Left lung (tissue), 10 donors: ENCODE measurements around the gene DERL2. TPM values are rescaled to one million over a fixed set of nuclear protein-coding genes. Genes with fewer than 3 reads are reported as not detected.
"Not testable (repeated sequence)": the region's sequence is repeated elsewhere in the genome, so short reads cannot be mapped to it uniquely, and the experiment has no call there.

Experiments used
- ATAC-seq: fragments of 200-7000 bp; cut with Tn5 transposase; one replicate; pipeline ENCODE4 v1.9.1; 2020; ENCODE audit warnings: moderate library complexity
- DNase-seq, 4 donors: peaks; one replicate each; pipeline ENCODE4 v3.0.0-alpha.2; 2013 to 2020
- H3K27ac ChIP-seq, 2 donors: fragments of 200-600 bp; sonication (generic) in 1 of 2; one replicate each; pipeline versions ENCODE4 v1.5.0 to v1.8.0; 2020 to 2021
- H3K27me3 ChIP-seq, 2 donors: fragments of 200-600 bp; sonication (generic) in 1 of 2; one replicate each; pipeline versions ENCODE4 v1.5.0 to v1.8.0; 2020 to 2021
- H3K36me3 ChIP-seq, 2 donors: fragments of 200-600 bp; sonication (generic) in 1 of 2; one replicate each; pipeline versions ENCODE4 v1.5.0 to v1.8.0; 2020 to 2021
- H3K4me1 ChIP-seq, 2 donors: fragments of 200-600 bp; one replicate each; pipeline ENCODE4 v1.8.0; 2021
- H3K4me3 ChIP-seq, 2 donors: fragments of 200-600 bp; sonication (generic) in 1 of 2; one replicate each; pipeline versions ENCODE4 v1.5.0 to v1.8.0; 2020 to 2021; ENCODE audit warnings: mild to moderate bottlenecking in 1 of 2
- H3K9me3 ChIP-seq, 2 donors: fragments of 200-600 bp; sonication (generic) in 1 of 2; one replicate each; pipeline versions ENCODE4 v1.5.0 to v1.8.0; 2020 to 2021
- CTCF ChIP-seq, 2 donors: fragments of 200-600 bp; sonication (generic) in 1 of 2; IDR thresholded peaks; one replicate each; pipeline versions ENCODE4 v1.5.0 to v1.8.0; 2021; ENCODE audit warnings: antibody characterized with exemption in 2 of 2
- intact Hi-C, 2 donors: fragments of 100-400 bp; cut with DNase I; formaldehyde crosslinking; loops; one replicate each; pipeline versions ENCODE4 v1.11.2 to v1.14.2; 2022
- polyA plus RNA-seq, 6 donors: library from polyadenylated mRNA; unstranded; fragments of 120-200 nt; gene quantifications; one replicate each; pipeline ENCODE4 v1.2.1, GENCODE V29; 2013; ENCODE audit not compliant: insufficient read length in 6 of 6
- total RNA-seq, 2 donors: library from RNA; stranded (reverse); fragmentation: NEBNext Ultra II Directional; extraction: Animal tissue kit (Norgen Biotek cat#: 25700); gene quantifications; one replicate each; pipeline ENCODE4 v1.2.1, GENCODE V29; 2021
- donor health status: DM: no; HTN: yes; CAD: no.
- donor health status: DM: no; HTN: no; CAD: no.

Gene DERL2
- total and polyA plus RNA-seq, 8 donors: 59.8 to 79.1 (median 68.0) TPM

- ATAC-seq (no peak), DNase-seq (no peak)
- H3K27me3 ChIP-seq: no peaks in the 10 kb centered on the region
- no peak for TF ChIP-seq CTCF (IDR thresholded peaks at IDR 0.05)
- H3K36me3 ChIP-seq: peaks cover 0 to 99% of the 10 kb centered on the region in 2 donors
- H3K27ac ChIP-seq: no peak overlapping the region
- no peak overlapping the region for H3K4me3 ChIP-seq
- no peaks in the 10 kb centered on the region for H3K9me3 ChIP-seq
- intact Hi-C loops: no loop called here
- H3K4me1 ChIP-seq: peaks cover 0 to 21% of the 10 kb centered on the region in 2 donors
Observed at GRCh38 chr17:5431949-5432556, 53.9 kb downstream of the DERL2 start.

DNA sequence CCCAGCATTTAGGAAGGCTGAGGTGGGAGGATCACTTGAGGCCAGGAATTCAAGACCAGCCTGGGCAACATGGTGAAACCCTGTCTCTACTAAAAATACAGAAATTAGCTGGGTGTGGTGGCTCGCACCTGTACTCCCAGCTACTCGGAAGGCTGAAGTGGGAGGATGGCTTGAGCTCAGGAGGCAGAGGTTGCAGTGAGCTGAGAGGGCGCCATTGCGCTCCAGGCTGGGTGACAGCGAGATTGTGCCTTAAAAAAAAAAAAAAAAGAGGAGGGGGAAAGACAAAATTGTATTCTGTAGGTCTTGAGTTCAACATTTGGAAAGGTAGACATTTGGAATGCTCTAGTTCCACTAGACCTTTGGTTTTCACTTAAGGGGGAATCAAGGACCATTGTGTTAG, 54.7 kb downstream of the DERL2 start:
- DNase-seq, H3K27me3 ChIP-seq, H3K9me3 ChIP-seq, intact Hi-C loops, H3K4me3 ChIP-seq, ATAC-seq: not testable (repeated sequence)
- Histone ChIP-seq H3K4me1 (peaks cover 0 to 12% of the 10 kb centered on the region in 2 donors), H3K36me3 (peaks cover 0 to 99% of the 10 kb centered on the region in 2 donors), H3K27ac (peak overlapping the region in 1 of 2 donors; percentile 53)

DNA sequence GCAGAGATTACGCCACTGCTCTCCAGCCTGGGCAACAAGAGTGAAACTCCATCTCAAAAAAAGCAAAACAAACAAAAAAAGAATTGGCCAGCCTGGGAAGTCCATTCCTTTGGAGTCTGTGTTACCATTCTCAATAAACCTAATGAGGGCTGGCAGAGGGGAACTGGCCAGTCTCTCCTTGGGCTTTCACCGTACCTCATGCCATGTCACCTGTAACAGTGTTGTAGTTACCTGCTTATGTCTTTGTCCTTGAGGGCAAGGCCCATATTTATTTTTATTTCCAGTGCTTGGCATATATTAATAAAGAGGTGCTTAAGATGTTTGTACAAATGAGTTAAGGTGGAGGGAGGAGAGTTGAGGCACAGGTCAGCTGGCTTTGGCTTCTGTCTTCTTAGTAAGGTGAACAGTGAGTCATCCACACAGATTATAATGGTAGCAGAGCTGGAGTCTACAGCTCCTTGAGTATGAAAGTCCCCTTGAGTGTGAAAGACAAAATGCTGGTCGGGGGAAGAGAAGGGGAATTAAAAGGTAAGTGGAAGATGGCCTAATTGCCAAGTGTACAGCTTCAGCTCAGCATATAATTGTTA, 55.5 kb downstream of the DERL2 start:
- H3K27ac ChIP-seq: peak overlapping the region; percentile 41 to 53
- H3K4me3 ChIP-seq: no peak overlapping the region
- intact Hi-C loops: no loop called here
- H3K27me3 ChIP-seq: no peaks in the 10 kb centered on the region
- peaks cover 0 to 8% of the 10 kb centered on the region in 2 donors for H3K4me1 ChIP-seq
- peak; percentile 87 for ATAC-seq
- TF ChIP-seq CTCF (IDR thresholded peaks at IDR 0.05): no peak
- no peaks in the 10 kb centered on the region for H3K9me3 ChIP-seq
- H3K36me3 ChIP-seq: peaks cover 0 to 100% of the 10 kb centered on the region in 2 donors
- peak in 1 of 4 donors; percentile 45 for DNase-seq

DNA sequence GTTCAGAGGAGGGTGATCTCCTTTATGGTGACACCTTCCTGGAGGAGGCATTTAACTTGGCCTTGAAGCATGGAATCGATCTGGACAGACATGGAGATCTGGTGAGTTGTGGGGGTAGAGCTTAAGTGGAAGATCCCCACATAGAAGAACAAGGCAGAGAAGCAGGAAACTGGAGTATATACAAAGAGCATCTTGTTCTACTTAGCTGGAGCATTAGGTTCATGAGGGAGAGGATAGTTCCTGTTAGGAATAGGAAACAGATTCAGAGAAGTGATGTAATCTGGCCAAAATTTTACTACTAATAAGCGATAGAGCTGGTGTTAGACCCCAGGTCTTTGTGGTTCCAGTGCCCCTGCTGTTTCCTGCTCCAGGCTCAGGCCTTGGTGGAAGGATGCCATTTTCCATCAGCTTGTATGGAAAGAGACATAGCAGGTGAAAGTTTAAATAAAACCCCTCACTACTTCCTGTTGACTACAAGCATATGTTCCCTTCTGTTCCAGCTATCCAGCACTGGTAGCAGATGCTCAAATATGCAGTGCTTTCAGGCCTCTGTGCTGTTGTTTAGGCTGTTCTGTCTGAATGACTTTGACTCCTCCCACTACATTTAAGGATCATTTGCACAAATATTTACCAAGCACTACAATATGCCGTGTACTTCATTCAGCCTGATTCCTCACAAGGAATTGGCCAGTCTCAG, 56.6 kb downstream of the DERL2 start:
- peaks cover 0 to 8% of the 10 kb centered on the region in 2 donors for H3K4me1 ChIP-seq
- DNase-seq (no peak), ATAC-seq (peak; percentile 86)
- H3K36me3 ChIP-seq: peaks cover 0 to 100% of the 10 kb centered on the region in 2 donors
- intact Hi-C loops: no loop called here
- peak overlapping the region; percentile 41 to 49 for H3K27ac ChIP-seq
- TF ChIP-seq CTCF (IDR thresholded peaks at IDR 0.05): no peak
- no peaks in the 10 kb centered on the region for H3K9me3 ChIP-seq
- no peak overlapping the region for H3K4me3 ChIP-seq
- H3K27me3 ChIP-seq: no peaks in the 10 kb centered on the region

DNA sequence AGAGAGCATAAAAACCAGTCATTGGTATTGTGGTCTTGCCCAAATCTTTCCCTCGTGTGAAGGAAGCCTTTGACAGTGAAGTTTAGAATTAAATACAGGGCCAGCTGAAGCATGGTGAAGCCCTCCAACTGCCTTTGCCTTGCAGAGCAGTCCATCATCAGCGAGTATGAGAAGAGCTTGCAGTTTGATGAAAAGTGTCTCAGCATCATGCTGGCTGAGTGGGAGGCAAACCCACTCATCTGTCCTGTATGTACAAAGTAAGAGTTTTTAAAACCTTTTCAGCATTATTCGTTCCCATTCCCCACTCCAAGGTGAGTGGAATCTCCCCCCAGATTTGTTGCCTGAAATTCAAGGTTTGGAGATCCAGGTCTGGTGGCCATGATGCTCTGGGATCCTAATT, 60.2 kb downstream of the DERL2 start:
- ATAC-seq (no peak), DNase-seq (no peak)
- no peak overlapping the region for H3K4me3 ChIP-seq
- H3K36me3 ChIP-seq: peaks cover 0 to 94% of the 10 kb centered on the region in 2 donors
- no peak for TF ChIP-seq CTCF (IDR thresholded peaks at IDR 0.05)
- intact Hi-C loops: no loop called here
- H3K9me3 ChIP-seq: no peaks in the 10 kb centered on the region
- H3K27ac ChIP-seq: no peak overlapping the region
- H3K4me1 ChIP-seq: peaks cover 0 to 34% of the 10 kb centered on the region in 2 donors
- no peaks in the 10 kb centered on the region for H3K27me3 ChIP-seq
